ENCODE data around the gene GOLGA8K. TPM values are rescaled to one million over a fixed set of nuclear protein-coding genes. Genes with fewer than 3 reads are reported as not detected.
"Not testable (repeated sequence)": the region's sequence is repeated elsewhere in the genome, so short reads cannot be mapped to it uniquely, and the experiment has no call there.

GOLGA8K gene
- total RNA-seq, 1 donor from 2014 or later, result 1.7 TPM

- H3K9me3 Mint-ChIP-seq (ENCODE audit: low read depth); DNase-seq (ENCODE audit: low spot score); H3K27me3 Mint-ChIP-seq (ENCODE audit: low read depth); H3K36me3 Mint-ChIP-seq (ENCODE audit: low read depth); H3K4me3 Mint-ChIP-seq (ENCODE audit: unreplicated experiment); H3K27ac Mint-ChIP-seq (ENCODE audit: unreplicated experiment); H3K4me1 Mint-ChIP-seq (ENCODE audit: low read depth): not testable (repeated sequence)
Measured at GRCh38 chr15:32358462-32358861, 44.6 kb downstream of the GOLGA8K start.

- not testable (repeated sequence) for H3K27ac Mint-ChIP-seq (ENCODE audit: unreplicated experiment); DNase-seq (ENCODE audit: low spot score); H3K9me3 Mint-ChIP-seq (ENCODE audit: low read depth); H3K4me1 Mint-ChIP-seq (ENCODE audit: low read depth); H3K4me3 Mint-ChIP-seq (ENCODE audit: unreplicated experiment); H3K36me3 Mint-ChIP-seq (ENCODE audit: low read depth); H3K27me3 Mint-ChIP-seq (ENCODE audit: low read depth)
Measured at GRCh38 chr15:32356909-32357308, 46.2 kb downstream of the GOLGA8K start.

GRCh38 chr15:32352748-32353147 lies 50.3 kb downstream of the GOLGA8K start:
- not testable (repeated sequence) for H3K27me3 Mint-ChIP-seq (ENCODE audit: low read depth); H3K36me3 Mint-ChIP-seq (ENCODE audit: low read depth); H3K4me3 Mint-ChIP-seq (ENCODE audit: unreplicated experiment); H3K27ac Mint-ChIP-seq (ENCODE audit: unreplicated experiment); H3K9me3 Mint-ChIP-seq (ENCODE audit: low read depth); DNase-seq (ENCODE audit: low spot score); H3K4me1 Mint-ChIP-seq (ENCODE audit: low read depth)

- DNase-seq (ENCODE audit: low spot score); H3K9me3 Mint-ChIP-seq (ENCODE audit: low read depth); H3K36me3 Mint-ChIP-seq (ENCODE audit: low read depth); H3K27ac Mint-ChIP-seq (ENCODE audit: unreplicated experiment); H3K4me1 Mint-ChIP-seq (ENCODE audit: low read depth); H3K27me3 Mint-ChIP-seq (ENCODE audit: low read depth); H3K4me3 Mint-ChIP-seq (ENCODE audit: unreplicated experiment): not testable (repeated sequence)
Measured at GRCh38 chr15:32350563-32351220, 52.4 kb downstream of the GOLGA8K start.

GRCh38 chr15:32347037-32347436 lies 56.1 kb downstream of the GOLGA8K start:
- not testable (repeated sequence) for H3K9me3 Mint-ChIP-seq (ENCODE audit: low read depth); H3K27me3 Mint-ChIP-seq (ENCODE audit: low read depth); H3K27ac Mint-ChIP-seq (ENCODE audit: unreplicated experiment); H3K36me3 Mint-ChIP-seq (ENCODE audit: low read depth); DNase-seq (ENCODE audit: low spot score); H3K4me1 Mint-ChIP-seq (ENCODE audit: low read depth); H3K4me3 Mint-ChIP-seq (ENCODE audit: unreplicated experiment)

GRCh38 chr15:32345978-32346547 lies 57.0 kb downstream of the GOLGA8K start:
- H3K9me3 Mint-ChIP-seq (ENCODE audit: low read depth); H3K4me3 Mint-ChIP-seq (ENCODE audit: unreplicated experiment); H3K36me3 Mint-ChIP-seq (ENCODE audit: low read depth); H3K4me1 Mint-ChIP-seq (ENCODE audit: low read depth); H3K27me3 Mint-ChIP-seq (ENCODE audit: low read depth); H3K27ac Mint-ChIP-seq (ENCODE audit: unreplicated experiment); DNase-seq (ENCODE audit: low spot score): not testable (repeated sequence)

GRCh38 chr15:32343921-32344320 lies 59.2 kb downstream of the GOLGA8K start:
- H3K27me3 Mint-ChIP-seq (ENCODE audit: low read depth); H3K27ac Mint-ChIP-seq (ENCODE audit: unreplicated experiment); H3K9me3 Mint-ChIP-seq (ENCODE audit: low read depth); H3K4me3 Mint-ChIP-seq (ENCODE audit: unreplicated experiment); H3K36me3 Mint-ChIP-seq (ENCODE audit: low read depth); H3K4me1 Mint-ChIP-seq (ENCODE audit: low read depth); DNase-seq (ENCODE audit: low spot score): not testable (repeated sequence)

Other genes with a start within 250 kb of the GOLGA8K start
- gene GOLGA8O, start 52.3 kb upstream of the GOLGA8K start, total RNA-seq, result 2.5 to 5.1 TPM (median 2.8 TPM) in 3 replicates
- 6.8 to 17.8 TPM (median 7.8 TPM) in 3 replicates for gene GOLGA8N, start 190.2 kb upstream of the GOLGA8K start, total RNA-seq
- 14.5 to 16.3 TPM (median 14.7 TPM) in 3 replicates for gene ARHGAP11A, start 212.2 kb upstream of the GOLGA8K start, total RNA-seq
- 1.3 to 2.6 TPM (median 2.5 TPM) in 3 replicates for gene SCG5, start 238.4 kb upstream of the GOLGA8K start, total RNA-seq

All from chondrocyte (in vitro differentiated cells).